Measurements from ENCODE around the gene CNOT6L.

DNA sequence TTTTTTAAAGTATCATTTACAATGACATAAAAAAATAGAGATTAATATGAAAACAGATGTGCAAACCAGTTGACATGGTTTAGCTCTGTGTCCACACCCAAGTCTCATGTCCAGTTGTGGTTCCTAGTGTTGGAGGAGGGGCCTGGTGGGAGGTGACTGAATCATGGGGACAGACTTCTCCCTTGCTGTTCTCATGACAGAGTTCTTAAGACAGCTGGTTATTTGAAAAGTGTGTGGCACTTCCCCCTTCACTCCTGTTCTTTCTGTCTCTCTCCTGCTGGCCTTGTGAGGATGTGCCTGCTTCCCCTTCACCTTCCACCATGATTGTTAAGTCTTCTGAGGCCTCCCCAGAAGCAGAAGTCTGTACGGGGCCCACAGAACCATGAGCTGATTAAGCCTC is 23.8 kb downstream of the CNOT6L start:
- TF ChIP-seq, protein P1, sequence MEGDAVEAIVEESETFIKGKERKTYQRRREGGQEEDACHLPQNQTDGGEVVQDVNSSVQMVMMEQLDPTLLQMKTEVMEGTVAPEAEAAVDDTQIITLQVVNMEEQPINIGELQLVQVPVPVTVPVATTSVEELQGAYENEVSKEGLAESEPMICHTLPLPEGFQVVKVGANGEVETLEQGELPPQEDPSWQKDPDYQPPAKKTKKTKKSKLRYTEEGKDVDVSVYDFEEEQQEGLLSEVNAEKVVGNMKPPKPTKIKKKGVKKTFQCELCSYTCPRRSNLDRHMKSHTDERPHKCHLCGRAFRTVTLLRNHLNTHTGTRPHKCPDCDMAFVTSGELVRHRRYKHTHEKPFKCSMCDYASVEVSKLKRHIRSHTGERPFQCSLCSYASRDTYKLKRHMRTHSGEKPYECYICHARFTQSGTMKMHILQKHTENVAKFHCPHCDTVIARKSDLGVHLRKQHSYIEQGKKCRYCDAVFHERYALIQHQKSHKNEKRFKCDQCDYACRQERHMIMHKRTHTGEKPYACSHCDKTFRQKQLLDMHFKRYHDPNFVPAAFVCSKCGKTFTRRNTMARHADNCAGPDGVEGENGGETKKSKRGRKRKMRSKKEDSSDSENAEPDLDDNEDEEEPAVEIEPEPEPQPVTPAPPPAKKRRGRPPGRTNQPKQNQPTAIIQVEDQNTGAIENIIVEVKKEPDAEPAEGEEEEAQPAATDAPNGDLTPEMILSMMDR (conservative IDR thresholded peaks at IDR 0.05 in 1 of 2, IDR thresholded peaks at IDR 0.05 in 1 of 2; ENCODE audit: low read depth in 1 of 2, low read length in 2 of 2), result no peak
- no peak for TF ChIP-seq EZH2 (IDR thresholded peaks at IDR 0.05; ENCODE audit: low read length, missing control alignments)
